DMS79 treated with DMSO at 0.1 percent for 48 hours (cell line): ENCODE results near the gene LCN15.
A peak's percentile ranks its signal among the peaks of the same experiment; 100 is the strongest.
"Not testable (repeated sequence)": the region's sequence is repeated elsewhere in the genome, so short reads cannot be mapped to it uniquely, and the experiment has no call there.

Source experiments
- DNase-seq: peaks from one replicate; lab custom pipeline; 2025; lab: John Stamatoyannopoulos, UW

The LCN15 gene

DNA sequence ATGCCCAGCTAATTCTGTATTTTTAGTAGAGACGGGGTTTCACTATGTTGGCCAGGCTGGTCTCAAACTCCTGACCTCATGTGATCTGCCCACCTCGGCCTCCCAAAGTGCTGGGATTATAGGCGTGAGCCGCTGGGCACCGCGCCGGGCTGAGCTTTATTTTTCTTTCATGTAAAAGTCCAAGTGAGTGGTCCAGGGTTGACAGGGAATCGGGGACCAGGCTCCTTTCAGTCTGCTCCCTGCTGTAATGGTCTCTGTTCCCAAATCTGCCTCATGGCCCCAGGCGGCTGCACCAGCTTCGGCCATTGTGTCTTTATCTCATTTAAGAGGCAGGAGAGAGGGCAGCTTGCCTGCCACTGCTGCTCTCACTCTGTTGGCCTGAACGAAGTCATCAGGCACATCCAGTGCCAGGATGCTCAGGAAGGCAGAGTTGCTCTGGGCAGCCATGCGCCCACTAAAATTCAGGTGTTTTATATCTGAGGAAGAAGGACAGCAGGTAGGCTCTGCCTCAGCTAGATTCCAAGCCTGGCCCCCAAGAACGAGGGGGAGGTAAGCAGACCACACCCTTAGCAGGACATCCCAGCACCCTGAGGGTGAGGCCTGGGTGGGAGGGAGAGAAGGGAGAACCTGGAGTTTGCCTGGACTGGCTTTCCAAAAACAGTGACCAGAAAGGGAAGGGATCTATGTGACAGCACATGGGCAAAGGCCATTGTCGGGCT, 30.1 kb upstream of the LCN15 start:
- no peak for DNase-seq

DNA sequence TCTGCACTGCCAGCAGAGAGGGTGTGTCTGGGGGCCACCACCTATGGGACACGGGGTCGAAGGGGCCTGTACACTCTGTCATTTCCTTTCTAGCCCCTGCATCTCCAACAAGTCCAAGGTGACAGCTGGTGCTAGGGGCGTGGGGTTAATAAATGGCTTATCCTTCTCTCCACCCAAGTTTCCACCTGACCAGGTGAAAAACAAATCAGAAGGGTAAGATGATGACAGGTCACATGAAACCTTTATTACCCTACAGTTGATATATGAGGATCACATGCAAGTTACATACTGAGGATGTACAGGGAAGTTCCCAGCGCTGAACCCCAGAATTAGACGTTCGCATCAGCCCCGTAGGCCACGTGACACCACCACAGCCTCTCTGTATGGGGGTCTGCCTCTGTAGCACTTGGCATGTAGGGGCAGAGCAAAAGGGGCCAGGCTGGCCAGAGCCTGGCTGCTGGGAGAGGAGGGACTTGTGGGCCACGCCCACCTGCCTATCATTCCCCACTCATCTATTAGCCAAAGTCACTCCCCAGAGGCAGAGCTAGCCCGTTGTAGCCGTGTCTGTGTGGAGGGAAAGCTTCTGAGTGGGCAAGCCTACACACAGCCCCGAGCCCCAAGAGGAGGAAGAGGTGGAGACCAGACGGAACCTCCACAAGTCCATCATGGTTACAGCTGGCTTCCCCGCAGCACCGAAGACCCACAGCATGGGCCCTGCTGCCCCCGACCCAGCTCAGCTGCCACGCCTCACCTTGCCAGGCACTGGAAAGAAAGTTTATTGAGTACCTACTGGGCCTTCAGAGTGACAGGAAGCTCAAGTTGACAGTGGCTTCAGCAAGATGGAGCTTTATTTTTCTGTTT, 29.0 kb upstream of the LCN15 start:
- DNase-seq: no peak

DNA sequence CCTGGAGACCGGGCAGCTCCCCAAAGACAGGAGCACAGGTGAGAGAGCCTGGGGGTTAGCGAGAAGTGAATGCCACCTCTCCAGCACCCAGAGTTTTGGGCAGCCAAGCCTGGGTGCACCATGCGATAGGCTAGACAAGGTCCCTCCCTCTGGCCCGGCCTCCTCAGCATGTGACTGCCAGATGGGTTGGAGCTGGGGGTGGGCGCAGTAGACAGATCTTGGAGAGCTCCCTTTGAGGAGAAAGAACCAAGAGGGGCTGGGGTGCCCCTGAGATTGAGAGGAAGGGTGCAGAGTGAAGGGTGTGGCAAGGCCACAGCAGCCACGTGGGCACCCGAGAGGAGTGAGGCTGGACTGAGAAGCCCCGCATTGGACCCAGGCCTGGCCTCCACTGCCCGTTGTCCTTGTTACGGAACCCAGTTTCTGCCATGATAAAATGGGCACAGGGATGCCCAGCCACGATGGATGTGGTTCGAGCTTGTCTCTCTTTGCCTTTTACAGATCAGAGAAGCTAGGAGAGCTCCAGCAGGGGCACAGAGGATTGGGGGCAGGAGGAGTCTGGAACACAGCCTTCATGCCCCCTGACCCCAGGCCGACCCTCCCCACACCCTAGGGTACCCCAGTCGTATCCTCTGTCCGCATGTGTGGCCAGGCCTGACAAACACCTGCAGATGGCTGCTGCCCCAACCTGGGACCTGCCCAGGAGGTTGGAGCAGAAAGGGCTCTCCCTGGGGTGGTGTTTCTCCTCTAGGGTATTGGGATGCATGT, 28.2 kb upstream of the LCN15 start:
- no peak for DNase-seq

DNA sequence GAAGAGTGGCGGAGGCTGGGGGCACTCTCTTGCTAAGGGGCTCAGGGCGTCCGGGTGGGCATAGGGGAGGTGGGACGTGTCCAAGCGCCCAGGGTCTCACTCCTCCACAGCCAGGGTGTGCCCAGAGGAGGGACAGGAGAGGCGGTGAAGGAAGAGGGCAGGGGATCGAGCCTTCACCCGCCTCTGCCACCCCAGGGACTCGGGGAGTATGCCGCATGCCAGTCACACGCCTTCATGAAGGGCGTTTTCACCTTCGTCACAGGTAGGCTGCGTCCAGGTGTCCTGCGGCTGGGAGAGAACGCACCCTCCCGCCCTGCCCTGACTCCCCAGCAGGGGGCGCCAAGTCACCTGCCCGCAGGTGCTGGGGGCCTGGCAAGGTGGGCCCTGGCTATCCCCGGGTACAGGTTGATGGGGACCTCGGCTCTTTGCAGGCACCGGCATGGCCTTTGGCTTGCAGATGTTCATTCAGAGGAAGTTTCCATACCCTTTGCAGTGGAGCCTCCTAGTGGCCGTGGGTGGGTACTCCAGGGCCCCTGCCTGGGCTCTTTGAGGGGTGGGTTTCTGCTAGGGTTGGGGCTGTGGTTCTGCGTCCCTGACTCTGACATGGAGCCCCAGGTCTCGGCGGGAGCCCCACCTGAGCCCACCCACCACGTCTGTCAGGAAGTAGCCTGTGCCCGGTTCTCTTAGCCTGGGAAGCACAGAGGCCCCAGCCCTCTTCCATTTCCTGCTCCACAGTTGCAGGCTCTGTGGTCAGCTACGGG, 27.4 kb upstream of the LCN15 start:
- DNase-seq: peak; percentile 33

DNA sequence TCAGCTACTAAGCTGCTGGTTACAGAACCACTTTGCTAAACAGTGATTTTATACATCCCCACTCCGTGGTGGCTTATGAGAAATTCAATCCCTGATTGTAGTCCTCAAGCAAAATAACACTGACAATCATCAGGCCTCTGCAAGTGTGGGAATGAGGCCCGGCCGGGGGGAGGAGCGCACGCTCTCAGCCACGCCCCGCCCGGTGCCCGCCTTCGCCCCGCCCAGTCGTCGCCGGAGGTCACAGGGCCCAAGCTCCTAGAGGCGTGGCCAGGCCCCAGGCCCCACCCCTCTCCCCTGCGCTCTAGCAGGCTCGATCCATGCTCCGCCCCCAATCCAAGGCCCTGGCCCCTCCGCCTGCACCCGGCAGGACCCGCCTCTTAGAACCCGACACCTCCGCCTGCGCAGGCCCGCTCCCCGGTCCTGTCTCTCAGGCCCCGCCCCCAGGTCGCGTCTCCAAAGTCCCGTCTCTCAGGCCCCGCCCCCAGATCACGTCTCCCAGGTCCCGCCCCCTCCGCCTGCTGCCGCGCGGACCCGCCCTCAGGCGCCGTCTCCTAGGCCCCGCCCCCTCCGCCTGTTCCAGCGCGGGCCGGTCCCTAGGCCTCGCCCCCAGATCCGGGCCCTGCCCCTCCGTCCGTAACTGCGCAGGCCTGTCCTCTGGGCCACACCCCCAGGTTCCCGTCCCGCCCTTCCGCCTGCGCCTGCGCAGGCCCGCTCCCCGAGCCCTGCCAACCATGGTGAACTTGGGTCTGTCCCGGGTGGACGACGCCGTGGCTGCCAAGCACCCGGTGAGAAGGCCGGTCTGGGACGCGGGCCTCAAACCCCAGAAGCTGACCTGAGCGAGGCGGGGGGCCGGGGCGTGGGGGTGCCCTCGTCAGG, 26.6 kb upstream of the LCN15 start, which contains the start of gene TMEM141:
Gene TMEM141 (plus strand): TSS at position 705 of the 876 bp plus-strand sequence. CDS start 27 bp downstream, at position 732.
- peak; percentile 99 for DNase-seq

DNA sequence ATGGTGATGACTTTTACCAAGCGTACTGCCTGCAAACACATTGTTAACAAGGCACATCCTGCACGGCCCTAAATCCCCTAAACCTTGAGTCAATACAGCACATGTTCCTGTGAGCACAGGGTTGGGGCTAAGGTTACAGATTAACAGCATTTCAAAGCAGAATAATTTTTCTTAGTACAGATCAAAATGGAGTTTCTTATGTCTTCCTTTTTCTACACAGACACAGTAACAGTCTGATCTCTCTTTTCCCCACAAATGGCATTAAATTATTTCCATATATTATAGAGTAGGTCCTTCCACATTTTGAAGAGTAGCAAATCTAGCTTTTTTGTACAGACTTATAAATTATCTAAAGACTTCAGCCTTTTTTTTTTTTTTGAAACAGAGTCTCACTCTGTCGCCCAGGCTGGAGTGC, 25.2 kb upstream of the LCN15 start:
- no peak for DNase-seq

DNA sequence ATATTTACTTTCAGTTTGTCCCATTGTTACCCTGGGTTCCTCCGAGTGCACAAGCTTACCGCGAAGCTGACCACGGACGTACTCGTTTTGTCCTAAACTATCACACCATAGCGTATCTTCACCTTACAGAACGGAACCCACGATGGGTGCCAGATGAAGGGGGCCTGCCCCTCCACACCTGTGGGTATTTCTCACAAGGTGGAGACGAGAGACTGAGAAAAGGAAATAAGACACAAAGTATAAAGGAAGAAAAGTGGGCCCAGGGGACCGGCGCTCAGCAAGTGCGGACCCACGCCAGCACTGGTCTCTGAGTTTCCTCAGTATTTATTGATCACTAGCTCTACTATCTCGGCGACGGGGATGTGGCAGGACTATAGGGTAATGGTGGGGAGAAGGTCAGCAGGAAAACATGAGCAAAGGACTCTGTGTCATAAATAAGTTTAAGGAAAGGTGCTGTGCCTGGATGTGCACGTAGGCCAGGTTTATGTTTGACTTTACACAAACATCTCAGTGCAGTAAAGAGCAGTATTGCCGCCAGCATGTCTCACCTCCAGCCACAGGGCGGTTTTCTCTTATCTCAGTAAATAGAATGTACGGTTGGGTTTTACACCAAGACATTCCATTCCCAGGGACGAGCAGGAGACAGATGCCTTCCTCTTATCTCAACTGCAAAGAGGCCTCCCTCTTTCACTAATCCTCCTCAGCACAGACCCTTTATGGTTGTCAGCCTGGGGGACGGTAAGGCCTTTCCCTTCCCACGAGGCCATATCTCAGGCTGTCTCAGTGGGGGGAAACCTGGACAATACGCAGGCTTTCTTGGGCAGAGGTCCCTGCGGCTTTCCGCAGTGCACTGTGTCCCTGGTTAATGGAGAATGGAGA, 24.6 kb upstream of the LCN15 start:
- peak; percentile 56 for DNase-seq

DNA sequence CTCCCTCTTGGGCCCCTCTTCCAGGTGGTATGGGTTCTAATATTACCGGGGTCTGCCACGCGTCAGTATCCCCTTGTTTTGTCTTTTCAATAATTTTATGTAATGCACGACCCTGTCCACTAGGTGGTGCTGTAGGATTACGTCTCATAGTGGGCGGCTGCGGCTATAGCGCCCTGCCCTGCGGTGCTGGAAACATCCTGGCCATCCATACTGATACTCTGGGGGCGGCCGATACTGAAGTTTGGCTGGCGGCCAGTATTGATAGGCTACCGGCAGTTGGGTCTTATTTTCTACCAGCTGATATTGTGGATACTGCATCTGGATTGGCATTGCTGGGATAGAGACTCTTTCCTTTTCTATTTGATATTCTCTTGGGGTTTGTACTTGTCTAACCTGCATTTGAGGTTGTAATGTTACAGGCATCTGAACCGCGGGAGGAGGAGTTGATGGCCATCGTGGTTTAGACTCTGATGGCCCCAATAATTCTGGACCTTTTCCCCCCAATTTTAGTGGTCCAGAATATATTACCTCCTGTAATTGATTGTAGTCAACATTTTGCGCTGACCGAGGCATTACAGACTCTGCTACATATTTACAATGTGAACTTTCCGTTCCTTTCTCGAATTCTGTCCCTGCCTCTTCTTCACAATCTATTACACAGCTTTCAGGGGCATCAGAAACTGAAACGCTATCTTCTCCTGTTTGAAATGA, 23.5 kb upstream of the LCN15 start:
- DNase-seq: peak; percentile 86

DNA sequence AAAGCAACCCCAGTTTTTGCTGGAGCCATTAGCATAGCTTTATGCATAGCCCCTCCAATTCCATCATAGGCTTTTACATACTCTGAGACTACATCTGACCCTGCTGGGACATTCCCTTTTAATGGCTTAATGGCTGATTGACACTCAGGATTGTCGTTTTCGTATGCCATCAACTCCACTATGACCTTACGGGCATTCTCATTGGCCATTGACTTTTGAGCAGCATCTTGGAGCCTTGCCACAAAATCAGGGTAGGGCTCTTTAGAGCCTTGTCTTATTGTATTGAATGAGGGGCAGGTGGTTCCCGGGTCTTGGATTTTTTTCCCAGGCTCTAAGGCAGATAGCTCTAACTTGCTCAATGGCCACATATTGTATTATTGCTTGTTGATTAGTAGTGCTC, 22.7 kb upstream of the LCN15 start:
- peak; percentile 74 for DNase-seq

DNA sequence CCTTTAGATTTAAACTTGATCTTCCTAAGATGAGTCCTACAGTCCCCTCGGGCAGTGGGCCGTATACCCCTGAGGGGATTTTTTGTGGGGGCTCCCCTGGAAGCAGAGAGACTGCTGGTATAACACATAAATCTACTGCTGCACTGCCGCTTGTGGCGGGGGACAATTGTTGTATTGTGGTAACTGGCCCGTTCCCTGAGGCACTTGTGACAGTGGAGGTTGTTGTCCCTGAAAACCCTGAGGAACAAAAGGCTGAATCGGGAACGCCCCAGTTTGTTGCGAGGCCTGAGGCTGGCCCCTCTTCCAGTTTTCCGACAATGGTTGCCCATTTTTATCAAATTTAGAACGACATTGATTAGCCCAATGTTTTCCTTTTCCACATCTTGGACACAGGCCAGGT, 22.1 kb upstream of the LCN15 start:
- DNase-seq: no peak

DNA sequence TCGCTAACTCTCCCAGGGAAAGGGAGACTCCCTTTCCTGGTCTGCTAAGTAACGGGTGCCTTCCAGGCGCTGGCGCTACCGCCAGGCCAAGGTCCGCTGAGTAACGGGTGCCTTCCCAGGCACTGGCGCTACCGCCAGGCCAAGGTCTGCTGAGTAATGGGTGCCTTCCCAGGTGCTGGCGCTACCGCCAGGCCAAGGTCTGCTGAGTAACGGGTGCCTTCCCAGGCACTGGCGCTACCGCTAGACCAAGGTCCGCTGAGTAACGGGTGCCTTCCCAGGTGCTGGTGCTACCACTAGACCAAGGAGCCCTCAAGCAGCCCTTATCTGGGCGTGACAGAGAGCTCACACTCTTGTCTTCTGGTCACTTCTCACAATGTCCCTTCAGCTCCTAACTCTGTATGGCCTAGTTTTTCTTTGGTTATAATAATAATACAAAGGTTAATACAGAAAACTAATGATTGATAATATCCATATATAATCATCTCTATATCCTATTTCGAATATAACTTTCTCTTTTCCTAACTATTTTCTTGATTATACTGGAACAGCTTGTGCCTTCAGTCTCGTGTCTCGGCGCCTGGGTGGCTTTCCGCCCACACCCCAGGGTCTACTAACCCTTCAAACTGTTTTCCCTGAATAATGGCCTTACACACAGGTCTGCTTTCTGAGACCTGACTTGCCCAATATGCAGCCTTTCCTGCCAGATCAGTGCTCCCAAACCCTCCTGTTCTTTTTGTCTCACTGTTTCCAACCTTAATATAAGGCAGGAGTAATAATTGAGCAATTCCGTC, 21.4 kb upstream of the LCN15 start:
- DNase-seq: not testable (repeated sequence)

DNA sequence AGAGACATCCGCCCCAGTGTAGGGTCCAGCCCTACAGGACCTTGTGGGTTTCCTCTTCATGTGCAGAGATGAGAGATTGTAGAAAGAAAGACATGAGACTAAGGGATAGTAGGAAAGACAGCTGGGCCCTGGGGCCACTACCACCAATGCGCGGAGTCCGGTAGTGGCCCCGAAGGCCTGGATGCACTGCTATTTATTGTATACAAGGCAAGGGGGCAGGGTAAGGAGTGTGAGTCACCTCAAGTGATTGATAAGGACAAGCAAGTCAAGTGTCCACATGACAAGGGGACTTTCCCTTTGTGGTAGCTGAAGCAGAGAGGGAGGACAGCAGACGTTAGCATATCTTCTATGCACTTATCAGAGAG, 20.7 kb upstream of the LCN15 start:
- DNase-seq: no peak

DNA sequence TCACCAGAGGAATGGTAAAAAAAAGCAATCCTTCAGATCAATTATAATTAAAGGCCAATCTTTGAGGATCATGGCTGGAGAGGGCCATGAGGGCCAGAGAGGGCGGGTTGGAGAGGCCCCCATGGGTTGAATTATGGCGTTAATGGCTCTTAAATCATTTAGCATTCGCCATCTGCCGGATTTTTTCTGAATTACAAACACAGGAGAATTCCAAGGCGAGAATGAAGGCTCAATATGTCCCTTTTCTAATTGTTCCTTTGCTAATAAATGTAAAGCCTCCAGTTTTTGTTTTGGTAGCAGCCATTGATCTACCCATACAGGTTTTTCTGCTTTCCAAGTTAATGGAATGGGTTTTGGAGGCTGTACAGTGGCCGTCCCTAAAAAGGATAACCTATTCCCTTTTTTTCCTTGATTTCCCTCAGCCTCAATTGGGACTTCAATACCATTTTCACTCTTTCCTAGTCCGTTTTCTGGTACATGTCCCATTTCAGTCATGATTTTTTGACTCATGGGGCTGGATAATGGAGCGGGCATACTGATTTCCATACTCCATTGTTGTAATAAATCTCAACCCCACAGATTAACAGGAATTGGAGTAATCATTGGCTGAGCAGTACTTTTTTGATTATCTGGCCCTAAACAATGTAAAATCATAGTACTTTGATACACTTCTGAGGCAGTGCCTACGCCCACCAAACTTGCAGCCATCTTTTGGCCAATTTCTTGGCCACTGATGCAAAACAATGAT, 20.1 kb upstream of the LCN15 start:
- DNase-seq: no peak

DNA sequence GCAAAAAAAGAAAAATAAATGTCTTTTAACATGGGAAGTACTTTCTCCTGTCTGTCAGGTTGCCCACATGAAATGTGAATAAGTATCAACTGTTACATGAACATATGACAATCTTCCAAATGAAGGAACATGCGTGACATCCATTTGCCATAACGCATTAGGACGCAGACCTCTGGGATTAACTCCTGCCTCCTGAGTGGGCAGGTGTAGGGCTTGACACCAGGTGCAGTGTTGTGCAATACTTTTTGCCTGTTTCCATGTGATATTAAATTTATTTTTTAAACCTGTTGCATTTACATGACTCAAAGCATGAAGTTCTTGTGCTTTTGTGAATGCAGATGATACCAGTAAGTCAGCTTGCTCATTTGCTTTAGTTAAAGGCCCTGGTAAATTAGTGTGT, 18.1 kb upstream of the LCN15 start:
- DNase-seq: no peak

DNA sequence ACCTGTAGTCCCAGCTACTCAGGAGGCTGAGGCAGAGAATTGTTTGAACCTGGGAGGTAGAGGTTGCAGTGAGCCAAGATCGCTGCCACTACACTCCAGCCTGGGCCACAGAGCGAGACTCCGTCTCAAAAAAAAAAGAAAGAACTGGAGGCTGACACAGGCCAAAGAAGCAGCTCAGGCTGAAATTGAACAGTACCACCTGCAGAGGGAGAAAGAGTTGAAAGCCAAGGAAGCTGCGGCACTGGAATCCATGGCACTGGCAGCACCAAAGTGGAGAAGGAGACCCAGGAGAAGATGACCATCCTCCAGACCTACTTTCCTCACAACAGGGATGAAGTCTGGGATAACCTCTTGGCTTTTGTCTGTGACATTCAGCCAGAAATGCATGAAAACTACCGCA, 15.5 kb upstream of the LCN15 start:
- DNase-seq: no peak

DNA sequence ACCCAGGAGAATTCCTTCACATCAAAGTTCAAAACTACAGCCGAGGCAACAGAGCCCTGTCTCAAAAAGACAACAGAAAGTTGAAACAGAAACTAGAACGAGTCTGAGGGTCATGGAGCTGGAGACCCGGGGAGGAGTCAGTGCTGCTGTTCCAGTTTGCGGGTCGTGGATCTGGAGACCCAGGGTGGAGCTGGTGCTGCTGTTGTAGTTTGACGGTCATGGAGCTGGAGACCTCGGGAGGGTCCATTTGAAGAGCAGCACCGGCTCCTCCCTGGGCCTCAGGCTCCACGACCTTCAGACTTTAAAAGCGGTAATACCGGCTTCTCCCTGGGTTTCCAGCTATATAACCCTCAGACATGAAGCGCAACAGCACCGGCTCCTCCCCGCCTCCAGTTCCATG, 13.0 kb upstream of the LCN15 start:
- no peak for DNase-seq

DNA sequence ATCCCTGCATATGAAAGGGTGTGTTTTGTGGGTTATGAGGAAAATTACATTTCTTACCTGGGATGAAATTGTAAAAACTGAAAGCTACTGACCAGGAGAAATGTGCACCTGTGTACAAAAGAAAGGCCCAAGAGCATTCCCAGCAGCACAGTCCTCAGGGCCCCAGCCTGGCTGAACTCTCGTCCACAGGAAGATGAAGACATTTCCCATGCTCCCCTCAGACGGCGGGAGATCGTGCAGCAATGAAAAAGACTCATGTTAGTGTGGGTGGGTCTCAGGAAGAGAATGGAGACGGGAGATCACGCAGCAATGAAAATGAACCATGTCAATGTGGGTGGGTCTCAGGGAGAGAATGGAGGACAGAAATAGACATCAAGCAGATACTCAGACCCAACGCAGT, 12.6 kb upstream of the LCN15 start:
- no peak for DNase-seq

DNA sequence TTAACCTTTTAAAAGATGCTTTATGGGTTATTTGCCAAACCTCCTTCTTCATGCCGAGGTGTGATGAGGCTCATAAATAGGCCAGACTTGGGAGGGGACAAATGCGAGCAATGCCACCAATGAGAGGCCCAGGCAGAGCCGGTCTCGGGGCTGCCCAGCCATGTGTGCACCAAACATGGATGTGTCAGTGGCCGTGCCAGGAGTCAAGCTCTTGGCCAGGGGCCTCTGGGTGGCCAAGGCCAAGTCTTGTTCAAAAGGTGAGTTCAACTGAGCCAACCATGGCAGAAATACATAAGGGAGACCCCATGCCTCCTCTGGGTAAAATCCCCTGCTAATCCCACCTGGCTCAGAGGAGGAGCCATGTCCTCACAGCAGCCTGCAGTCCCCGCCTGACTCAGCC, 10.9 kb upstream of the LCN15 start:
- DNase-seq: no peak
